Measurements from ENCODE around the gene FMN1. TPM values are rescaled to one million over a fixed set of nuclear protein-coding genes. Genes with fewer than 3 reads are reported as not detected.

FMN1 gene
- total and polyA plus RNA-seq, 2 experiments from 2014 or later: 0.53 to 1.8 TPM

DNA sequence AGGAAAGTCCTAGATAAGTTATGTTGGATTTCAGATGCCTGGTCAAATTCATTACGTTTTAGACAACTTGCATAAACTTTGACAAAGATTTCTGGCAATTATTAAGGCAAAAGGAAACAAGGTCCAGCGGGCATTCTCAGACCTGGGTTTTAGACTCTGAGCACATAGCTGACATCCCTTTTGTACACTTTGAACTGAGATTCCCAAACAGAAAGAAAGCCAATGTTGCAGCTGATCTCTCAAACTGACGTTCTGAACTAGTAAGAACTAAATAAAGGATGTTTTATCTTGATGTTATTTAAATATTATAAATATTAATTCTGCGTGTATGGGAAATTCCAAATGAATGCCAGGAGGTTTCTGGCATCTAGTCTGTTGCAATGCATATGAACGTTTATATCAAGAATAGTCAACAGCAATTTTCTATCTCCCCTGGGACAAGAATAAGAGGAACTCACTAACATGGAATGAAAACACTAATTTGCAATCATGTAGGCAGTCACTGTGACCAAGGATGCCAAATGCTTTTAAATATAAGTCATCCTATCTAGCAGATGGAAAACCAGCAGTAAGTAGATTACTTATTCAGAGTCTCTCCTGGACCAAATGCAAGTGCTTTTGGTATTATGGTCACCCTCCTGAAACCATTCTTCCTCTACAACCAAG is 274.6 kb downstream of the FMN1 start:
- TF ChIP-seq CTCF (IDR thresholded peaks at IDR 0.05; ENCODE audit: low read depth, low read length): no peak
- DNase-seq (ENCODE audit: low read depth in 1 of 2, low spot score in 1 of 2): peak in 1 of 2 donors; percentile 87
- Histone ChIP-seq H3K27ac (no peak overlapping the region), H3K36me3 (no peaks in the 10 kb centered on the region), H3K27me3 (no peaks in the 10 kb centered on the region), H3K9me3 (ENCODE audit: low read depth) (no peaks in the 10 kb centered on the region), H3K4me1 (ENCODE audit: low read depth) (no peaks in the 10 kb centered on the region), H3K4me3 (no peak overlapping the region)

GRCh38 chr15:32918547-32918946 is 276.0 kb downstream of the FMN1 start:
- no peaks in the 10 kb centered on the region for H3K4me1 ChIP-seq (ENCODE audit: low read depth)
- no peaks in the 10 kb centered on the region for H3K9me3 ChIP-seq (ENCODE audit: low read depth)
- DNase-seq (ENCODE audit: low read depth in 1 of 2, low spot score in 1 of 2): no peak
- H3K27ac ChIP-seq: no peak overlapping the region
- no peaks in the 10 kb centered on the region for H3K36me3 ChIP-seq
- no peak overlapping the region for H3K4me3 ChIP-seq
- no peaks in the 10 kb centered on the region for H3K27me3 ChIP-seq
- TF ChIP-seq CTCF (IDR thresholded peaks at IDR 0.05; ENCODE audit: low read depth, low read length): no peak

- H3K27me3 ChIP-seq: no peaks in the 10 kb centered on the region
- DNase-seq (ENCODE audit: low read depth in 1 of 2, low spot score in 1 of 2): no peak
- H3K36me3 ChIP-seq: no peaks in the 10 kb centered on the region
- no peak overlapping the region for H3K4me3 ChIP-seq
- no peak overlapping the region for H3K27ac ChIP-seq
- H3K4me1 ChIP-seq (ENCODE audit: low read depth): peaks cover 3% of the 10 kb centered on the region
- no peak for TF ChIP-seq CTCF (IDR thresholded peaks at IDR 0.05; ENCODE audit: low read depth, low read length)
- no peaks in the 10 kb centered on the region for H3K9me3 ChIP-seq (ENCODE audit: low read depth)
Observed at GRCh38 chr15:32910839-32911238, 283.7 kb downstream of the FMN1 start.

DNA sequence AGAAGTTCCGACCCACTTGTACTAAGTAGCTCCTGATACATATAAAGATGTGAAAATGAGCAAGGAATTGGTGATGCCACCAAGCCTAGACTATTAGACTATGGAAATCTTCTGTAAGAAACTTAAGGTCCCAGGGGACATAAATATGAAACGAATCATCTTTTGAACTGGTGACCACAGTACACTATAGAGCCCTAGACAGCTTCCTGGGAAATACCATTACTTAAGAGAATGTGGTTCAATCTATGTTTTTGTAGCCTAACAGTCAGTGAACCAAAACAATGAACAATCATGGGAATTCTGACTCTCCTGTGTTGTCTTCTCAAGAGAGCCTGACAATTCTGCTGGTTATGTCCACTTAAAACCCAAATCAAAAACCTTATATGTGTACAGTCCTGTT is 285.1 kb downstream of the FMN1 start:
- Histone ChIP-seq H3K27me3 (no peaks in the 10 kb centered on the region), H3K9me3 (ENCODE audit: low read depth) (no peaks in the 10 kb centered on the region), H3K36me3 (no peaks in the 10 kb centered on the region), H3K27ac (no peak overlapping the region), H3K4me3 (no peak overlapping the region), H3K4me1 (ENCODE audit: low read depth) (peaks cover 3% of the 10 kb centered on the region)
- TF ChIP-seq CTCF (IDR thresholded peaks at IDR 0.05; ENCODE audit: low read depth, low read length): no peak
- DNase-seq (ENCODE audit: low read depth in 1 of 2, low spot score in 1 of 2): peak in 1 of 2 donors; percentile 25

- H3K27me3 ChIP-seq: no peaks in the 10 kb centered on the region
- no peak overlapping the region for H3K27ac ChIP-seq
- no peaks in the 10 kb centered on the region for H3K9me3 ChIP-seq (ENCODE audit: low read depth)
- H3K4me1 ChIP-seq (ENCODE audit: low read depth): peaks cover 3% of the 10 kb centered on the region
- no peaks in the 10 kb centered on the region for H3K36me3 ChIP-seq
- DNase-seq (ENCODE audit: low read depth in 1 of 2, low spot score in 1 of 2): peak in 1 of 2 donors; percentile 84
- H3K4me3 ChIP-seq: no peak overlapping the region
- TF ChIP-seq CTCF (IDR thresholded peaks at IDR 0.05; ENCODE audit: low read depth, low read length): no peak
Observed at GRCh38 chr15:32908872-32909271, 285.6 kb downstream of the FMN1 start.

All from cardiac muscle cell (in vitro differentiated cells and primary cell).